SU-DHL-6 (cell line): Measurements from ENCODE around the gene ZNF668.

Experiments
- H2AFZ ChIP-seq: fragments of 200-600 bp; sonication (generic); 2 replicates; pipeline ENCODE4 v1.6.1; 2014; ENCODE audit warnings: low read depth, mild to moderate bottlenecking, moderate library complexity, mixed read lengths, antibody characterized with exemption, low read length; ENCODE audit not compliant: severe bottlenecking
- H3F3A ChIP-seq: fragments of 200-600 bp; shearing (Covaris generic); 2 replicates; pipeline ENCODE4 v1.6.0; 2016; ENCODE audit warnings: antibody characterized with exemption, mild to moderate bottlenecking; ENCODE audit not compliant: insufficient read depth
- H3K27ac ChIP-seq: fragments of 200-600 bp; sonication (generic); 2 replicates; pipeline ENCODE4 v1.5.1; 2016; ENCODE audit warnings: low read depth, mild to moderate bottlenecking, low read length, moderate library complexity, mixed read lengths
- H3K27me3 ChIP-seq: fragments of 200-600 bp; sonication (generic), shearing (Covaris generic); 2 replicates; pipeline ENCODE4 v1.6.0; 2014; ENCODE audit warnings: mild to moderate bottlenecking, low read length
- H3K36me3 ChIP-seq: fragments of 200-600 bp; sonication (generic); 2 replicates; pipeline ENCODE4 v1.6.1; 2014; ENCODE audit warnings: mild to moderate bottlenecking, low read length, mixed read lengths
- H3K4me2 ChIP-seq: fragments of 300-600, 200-600 bp; shearing (Covaris generic), sonication (generic); 2 replicates; pipeline ENCODE4 v1.6.0; 2014; ENCODE audit warnings: low read length, low read depth, mild to moderate bottlenecking; ENCODE audit not compliant: poor library complexity, severe bottlenecking
- H3K4me3 ChIP-seq: fragments of 200-600 bp; sonication (generic); 2 replicates; pipeline ENCODE4 v1.5.1; 2014; ENCODE audit warnings: antibody characterized with exemption, low read length, mild to moderate bottlenecking, mixed read lengths; ENCODE audit not compliant: insufficient read depth, poor library complexity, severe bottlenecking
- H3K79me2 ChIP-seq: fragments of 200-600 bp; sonication (generic); 2 replicates; pipeline ENCODE4 v1.6.1; 2014; ENCODE audit warnings: mild to moderate bottlenecking, low read length, moderate library complexity; ENCODE audit not compliant: insufficient read depth
- H3K9ac ChIP-seq: fragments of 200-600 bp; sonication (generic); 2 replicates; pipeline ENCODE4 v1.7.0; 2014; ENCODE audit warnings: mild to moderate bottlenecking, low read length
- H3K9me2 ChIP-seq: fragments of 200-600 bp; sonication (generic); replicated peaks from 2 replicates; pipeline ENCODE4 v1.6.1; 2014; ENCODE audit warnings: low read length; ENCODE audit not compliant: insufficient read depth
- H3K9me3 ChIP-seq: fragments of 200-600 bp; sonication (generic); 2 replicates; pipeline ENCODE4 v1.6.1; 2014; ENCODE audit warnings: low read length, mixed read lengths; ENCODE audit not compliant: insufficient read depth
- H4K20me1 ChIP-seq: fragments of 200-600 bp; sonication (generic); 2 replicates; pipeline ENCODE4 v1.6.1; 2014; ENCODE audit warnings: low read depth, mild to moderate bottlenecking, antibody characterized with exemption, low read length, moderate library complexity, mixed read lengths
- EZH2phosphoT487 ChIP-seq: fragments of 200-600 bp; sonication (generic), shearing (Covaris generic); conservative IDR thresholded peaks from 2 replicates; pipeline ENCODE4 v1.6.1; 2018; ENCODE audit warnings: mild to moderate bottlenecking, antibody characterized with exemption, low read length, moderate library complexity, mixed read lengths
- TF ChIP-seq, protein P1 (sequence below): fragments of 200-600 bp; sonication (generic); IDR thresholded peaks from one replicate; pipeline ENCODE4 v1.5.1; 2017; ENCODE audit warnings: antibody characterized with exemption, mild to moderate bottlenecking, low read length, moderate library complexity; ENCODE audit not compliant: insufficient read depth, poor library complexity, severe bottlenecking

ZNF668 gene

GRCh38 chr16:31089199-31089598 lies 15.2 kb upstream of the ZNF668 start:
- no peak for TF ChIP-seq EZH2phosphoT487
- no peak overlapping the region for H3K4me3 ChIP-seq

GRCh38 chr16:31088459-31089183 lies 14.6 kb upstream of the ZNF668 start, which contains the start of gene PRSS53:
Gene PRSS53, minus strand, starts transcription at chr16:31088943. Its CDS starts 134 bp downstream, at chr16:31088809.
- TF ChIP-seq, protein P1, sequence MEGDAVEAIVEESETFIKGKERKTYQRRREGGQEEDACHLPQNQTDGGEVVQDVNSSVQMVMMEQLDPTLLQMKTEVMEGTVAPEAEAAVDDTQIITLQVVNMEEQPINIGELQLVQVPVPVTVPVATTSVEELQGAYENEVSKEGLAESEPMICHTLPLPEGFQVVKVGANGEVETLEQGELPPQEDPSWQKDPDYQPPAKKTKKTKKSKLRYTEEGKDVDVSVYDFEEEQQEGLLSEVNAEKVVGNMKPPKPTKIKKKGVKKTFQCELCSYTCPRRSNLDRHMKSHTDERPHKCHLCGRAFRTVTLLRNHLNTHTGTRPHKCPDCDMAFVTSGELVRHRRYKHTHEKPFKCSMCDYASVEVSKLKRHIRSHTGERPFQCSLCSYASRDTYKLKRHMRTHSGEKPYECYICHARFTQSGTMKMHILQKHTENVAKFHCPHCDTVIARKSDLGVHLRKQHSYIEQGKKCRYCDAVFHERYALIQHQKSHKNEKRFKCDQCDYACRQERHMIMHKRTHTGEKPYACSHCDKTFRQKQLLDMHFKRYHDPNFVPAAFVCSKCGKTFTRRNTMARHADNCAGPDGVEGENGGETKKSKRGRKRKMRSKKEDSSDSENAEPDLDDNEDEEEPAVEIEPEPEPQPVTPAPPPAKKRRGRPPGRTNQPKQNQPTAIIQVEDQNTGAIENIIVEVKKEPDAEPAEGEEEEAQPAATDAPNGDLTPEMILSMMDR = no peak
- no peak for TF ChIP-seq EZH2phosphoT487
- H3K9me3 ChIP-seq = no peaks in the 10 kb centered on the region
- H3F3A ChIP-seq = peaks cover 6% of the 10 kb centered on the region; the same call in 1 of the 2 replicates
- no peaks in the 10 kb centered on the region for H3K36me3 ChIP-seq
- no peak within 1 kb of the TSS for H3K4me2 ChIP-seq
- H3K27ac ChIP-seq = no peak within 1 kb of the TSS
- no peak within 1 kb of the TSS for H3K4me3 ChIP-seq
- no peaks in the 10 kb centered on the region for H3K9me2 ChIP-seq
- no peak within 1 kb of the TSS for H2AFZ ChIP-seq
- peaks cover 12% of the 10 kb centered on the region for H3K79me2 ChIP-seq
- peaks cover 2% of the 10 kb centered on the region; the same call in 1 of the 2 replicates for H4K20me1 ChIP-seq
- no peak within 1 kb of the TSS for H3K9ac ChIP-seq
- no peaks in the 10 kb centered on the region for H3K27me3 ChIP-seq

More at GRCh38 chr16:31089199-31089598, 15.2 kb upstream of the ZNF668 start:
- H3F3A ChIP-seq = peaks cover 6% of the 10 kb centered on the region
- no peak overlapping the region for H3K4me2 ChIP-seq
- H3K9ac ChIP-seq = no peak overlapping the region
- H3K27me3 ChIP-seq = no peaks in the 10 kb centered on the region
- no peaks in the 10 kb centered on the region for H3K36me3 ChIP-seq
- no peaks in the 10 kb centered on the region for H3K9me2 ChIP-seq
- no peak overlapping the region for H3K27ac ChIP-seq
- peaks cover 17% of the 10 kb centered on the region for H3K79me2 ChIP-seq
- peaks cover 2% of the 10 kb centered on the region; the same call in 1 of the 2 replicates for H4K20me1 ChIP-seq
- H2AFZ ChIP-seq = no peak overlapping the region
- H3K9me3 ChIP-seq = no peaks in the 10 kb centered on the region

DNA sequence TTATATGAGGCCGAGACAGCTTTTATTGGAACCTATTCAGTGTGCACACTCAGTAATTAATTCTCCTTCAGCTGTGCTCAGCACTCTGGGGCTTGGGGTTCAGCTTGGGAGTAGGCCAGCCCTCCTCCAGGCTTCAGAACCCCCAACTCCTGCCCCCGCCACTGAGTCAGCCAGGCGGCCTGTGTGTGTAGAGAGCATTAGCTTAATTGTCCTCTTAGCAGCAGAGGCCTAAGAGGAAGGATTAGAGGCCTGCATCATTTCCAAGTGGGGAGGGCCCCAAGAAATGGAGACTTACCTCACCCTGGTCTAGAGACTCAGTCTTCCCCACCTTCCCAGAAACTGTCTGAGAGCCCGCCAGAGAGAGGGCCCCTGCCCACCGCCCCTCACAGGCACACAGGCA lies 13.9 kb upstream of the ZNF668 start:
- peaks cover 5% of the 10 kb centered on the region; the same call in 1 of the 2 replicates for H3F3A ChIP-seq
- peaks cover 2% of the 10 kb centered on the region; the same call in 1 of the 2 replicates for H4K20me1 ChIP-seq
- no peak overlapping the region for H3K4me2 ChIP-seq
- H3K27ac ChIP-seq = no peak overlapping the region
- TF ChIP-seq, protein P1 = no peak
- no peak for TF ChIP-seq EZH2phosphoT487
- no peaks in the 10 kb centered on the region for H3K9me3 ChIP-seq
- H2AFZ ChIP-seq = no peak overlapping the region
- H3K79me2 ChIP-seq = peaks cover 7% of the 10 kb centered on the region
- H3K4me3 ChIP-seq = no peak overlapping the region
- no peaks in the 10 kb centered on the region for H3K27me3 ChIP-seq
- no peaks in the 10 kb centered on the region for H3K36me3 ChIP-seq
- H3K9ac ChIP-seq = no peak overlapping the region
- H3K9me2 ChIP-seq = no peaks in the 10 kb centered on the region

DNA sequence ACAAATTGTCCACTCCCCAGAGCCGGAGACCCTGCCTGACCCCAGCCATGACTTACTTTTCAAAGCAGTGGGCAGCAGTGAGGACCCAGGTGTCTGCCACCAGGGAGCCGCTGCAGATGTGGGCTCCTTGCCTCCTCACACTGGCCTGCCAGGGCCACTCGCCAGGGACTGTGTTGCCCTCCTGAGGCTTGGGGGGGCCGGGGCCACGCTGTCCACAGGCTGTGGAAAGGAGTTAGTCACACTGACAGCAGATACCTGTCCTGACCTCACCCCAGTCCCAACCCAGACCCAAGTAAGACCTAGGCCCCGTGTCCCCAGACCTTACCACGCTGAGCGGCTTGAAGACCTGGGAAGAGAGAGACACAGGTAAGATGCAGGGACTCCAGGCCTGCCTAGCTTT lies 13.4 kb upstream of the ZNF668 start:
- Histone ChIP-seq H3K79me2 (peaks cover 2% of the 10 kb centered on the region), H3K4me3 (no peak overlapping the region), H3F3A (peaks cover under 1% of the 10 kb centered on the region; the same call in 1 of the 2 replicates), H4K20me1 (no peaks in the 10 kb centered on the region), H3K36me3 (no peaks in the 10 kb centered on the region), H3K27ac (no peak overlapping the region), H3K9me2 (no peaks in the 10 kb centered on the region), H3K9ac (no peak overlapping the region), H2AFZ (no peak overlapping the region), H3K27me3 (no peaks in the 10 kb centered on the region), H3K9me3 (no peaks in the 10 kb centered on the region), H3K4me2 (no peak overlapping the region)
- TF ChIP-seq, protein P1 = no peak
